Heart left ventricle (tissue), 16 donors: Measurements from ENCODE around the gene METTL2B. TPM values are rescaled to one million over a fixed set of nuclear protein-coding genes. Genes with fewer than 3 reads are reported as not detected.
"Not testable (repeated sequence)": the region's sequence is repeated elsewhere in the genome, so short reads cannot be mapped to it uniquely, and the experiment has no call there.

Source experiments
- ATAC-seq, 4 donors: fragments of 200-7000 bp; cut with Tn5 transposase; one replicate each; pipeline ENCODE4 v1.9.1; 2020 to 2022; ENCODE audit warnings: moderate library complexity in 4 of 4, mild to moderate bottlenecking in 3 of 4, moderate number of reproducible peaks in 1 of 4
- DNase-seq, 5 donors: peaks; one replicate each; pipeline ENCODE4 v3.0.0-alpha.2; 2020
- H3K27ac ChIP-seq, 12 donors: fragments of 200-600 bp; sonication (generic) in 4 of 12; one replicate each; pipeline versions ENCODE4 v1.5.0 to v1.8.0; 2016 to 2022; ENCODE audit warnings: mild to moderate bottlenecking in 2 of 12
- H3K27me3 ChIP-seq, 9 donors: fragments of 200-600 bp; sonication (generic) in 2 of 9; one replicate each; pipeline versions ENCODE4 v1.5.1 to v1.8.0; 2016 to 2022; ENCODE audit warnings: mild to moderate bottlenecking in 3 of 9
- H3K36me3 ChIP-seq, 9 donors: fragments of 200-600 bp; sonication (generic) in 2 of 9; one replicate each; pipeline versions ENCODE4 v1.5.0 to v1.8.0; 2018 to 2022; ENCODE audit warnings: mild to moderate bottlenecking in 2 of 9
- H3K4me1 ChIP-seq, 12 donors: fragments of 200-600 bp; sonication (generic) in 4 of 12; one replicate each; pipeline versions ENCODE4 v1.5.0 to v1.8.0; 2016 to 2022; ENCODE audit warnings: mild to moderate bottlenecking in 3 of 12
- H3K4me3 ChIP-seq, 12 donors: fragments of 200-600 bp; sonication (generic) in 4 of 12; one replicate each; pipeline versions ENCODE4 v1.5.0 to v1.8.0; 2017 to 2022; ENCODE audit warnings: mild to moderate bottlenecking in 9 of 12, moderate library complexity in 4 of 12
- H3K9me3 ChIP-seq, 12 donors: fragments of 200-600 bp; sonication (generic) in 4 of 12; one replicate each; pipeline versions ENCODE4 v1.5.0 to v1.8.0; 2016 to 2022; ENCODE audit warnings: mild to moderate bottlenecking in 1 of 12
- CTCF ChIP-seq, 12 donors: fragments of 200-600 bp; sonication (generic) in 4 of 12; IDR thresholded peaks; one replicate each; pipeline versions ENCODE4 v1.5.0 to v1.8.0; 2018 to 2022; ENCODE audit warnings: antibody characterized with exemption in 12 of 12, mild to moderate bottlenecking in 5 of 12
- POLR2A ChIP-seq, 2 donors: fragments of 450-650 bp; IDR thresholded peaks; one replicate each; pipeline ENCODE4 v1.6.1; 2017; ENCODE audit warnings: antibody characterized with exemption in 2 of 2, mild to moderate bottlenecking in 2 of 2, moderate library complexity in 2 of 2
- WGBS, 4 donors: extraction: QIAGEN DNeasy Blood & Tissue Kit in 2 of 4; methylation state at CpG; one replicate each; pipeline versions ENCODE4 v1.1.5 to v1.1.7; 2013 to 2018; 5-methylcytosine and 5-hydroxymethylcytosine counted together
- intact Hi-C, 10 donors: fragments of 100-400 bp; cut with DNase I; formaldehyde crosslinking; loops; one replicate each; pipeline versions ENCODE4 v1.11.1 to v1.14.2; 2022
- polyA plus RNA-seq, 2 donors: library from polyadenylated mRNA; stranded (reverse); fragments of 200-250 nt; gene quantifications; one replicate each; pipeline ENCODE4 v1.2.3, GENCODE V29; 2013
- total RNA-seq, 9 donors: library from RNA; depleted of rRNA in 2 of 9; stranded (reverse); fragments of >200 nt in 2 of 9; fragmentation: NEBNext Ultra II Directional in 3 of 9; extraction: Animal tissue kit (Norgen Biotek cat#: 25700) in 3 of 9; gene quantifications; one replicate each; pipeline versions ENCODE4 v1.1.0 to v1.2.4, GENCODE V29; 2016 to 2023
- donor health status: ischemic (EF 13 %, LVEDD 7.1; RV severe dilation, severe dysfunction).
- donor health status: healthy with polysubstance abuse.
- donor health status: DM: no; HTN: yes; CAD: no.
- donor health status: DM: no; HTN: no; CAD: no.
- donor health status: ischemic (EF 25% LVEDD 6.9; RV normal size, moderate dysfunction).
- donor health status: ischemic (EF 25% LVEDD 5.7; RV mildly dilated, moderate dysfunction).
- donor health status: healthy.
- donor health status: DM: yes; HTN: yes; CAD: no.
- donor health status: ischemic (EF 35%, LVEDD 5.7; RV mildly dilated, moderate dysfunction).
- donor health status: nonischemic (EF 11% LVEDD 7.7; RV severe dilation, severe dysfunction).
- donor health status: DM: yes; HTN: yes; CAD: no.
- donor health status: PGD.
- donor health status: ischemic (EF 29% LVEDD 5.4; RV normal size, mild dysfunction).
- donor health status: nonischemic (EF 23%, LVEDD 6.1; RV moderate dilation, normal function).

METTL2B gene
- total and polyA plus RNA-seq, 11 donors, result 9.1 to 24.6 (median 20.0) TPM

GRCh38 chr7:128529191-128529590, 52.6 kb downstream of the METTL2B start:
- 92 to 98% (median 96%) methylated on average over 16 of the region's 16 CpGs for WGBS, 4 donors
- peaks cover 0 to 27% (median 14%) of the 10 kb centered on the region in 12 donors for H3K4me1 ChIP-seq
- H3K27ac ChIP-seq, DNase-seq, intact Hi-C loops, ATAC-seq, H3K36me3 ChIP-seq, H3K9me3 ChIP-seq, H3K27me3 ChIP-seq, H3K4me3 ChIP-seq: not testable (repeated sequence)

DNA sequence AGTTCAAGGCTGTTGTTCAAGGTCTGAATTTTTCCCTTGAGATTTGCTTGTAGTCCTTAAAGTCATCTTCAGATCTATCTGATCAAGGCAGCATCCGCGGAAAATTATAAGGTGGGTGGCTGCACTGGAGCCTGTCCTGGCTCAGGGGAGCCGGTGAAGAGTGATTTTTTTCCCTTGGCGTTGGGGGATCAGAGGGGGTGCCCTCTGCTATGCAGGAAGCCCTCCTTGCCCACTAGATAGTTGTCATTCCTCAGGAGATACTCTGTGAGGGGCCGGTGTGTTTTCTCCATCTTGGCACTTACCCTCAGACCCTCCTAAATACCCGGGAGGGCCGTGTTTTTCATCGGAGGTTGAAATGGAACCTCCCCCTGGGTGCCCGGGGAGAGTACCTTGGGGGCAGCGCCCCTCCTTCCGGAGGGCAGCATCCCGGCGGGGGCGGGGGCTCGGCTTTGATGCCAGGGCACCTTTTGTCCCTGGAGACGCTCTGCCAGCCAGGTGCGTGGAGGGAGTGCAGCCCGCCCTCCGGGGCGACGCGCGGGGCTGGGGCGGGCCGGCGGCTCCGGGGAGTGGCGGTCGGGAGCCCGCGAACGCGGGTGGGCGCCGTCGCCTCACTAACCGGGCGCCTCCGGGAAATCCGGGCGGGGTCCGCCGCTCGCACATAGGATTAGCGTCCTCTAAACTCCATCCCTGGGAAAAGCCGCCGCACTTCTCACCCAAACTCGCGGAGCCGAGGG, 53.7 kb downstream of the METTL2B start:
- not testable (repeated sequence) for H3K27me3 ChIP-seq, H3K9me3 ChIP-seq
- H3K27ac ChIP-seq, result peak overlapping the region; percentile 95 to 99 (median 98)
- ATAC-seq (peak in 3 of 4 donors; percentile 5 to 21 (median 10)), DNase-seq (peak in 3 of 5 donors; percentile 32 to 67 (median 41))
- H3K36me3 ChIP-seq, result peaks cover 0 to 19% (median 10%) of the 10 kb centered on the region in 9 donors
- peak overlapping the region; percentile 63 to 98 (median 92) for H3K4me3 ChIP-seq
- H3K4me1 ChIP-seq, result peaks cover 0 to 37% (median 21%) of the 10 kb centered on the region in 12 donors
- 2 to 18% (median 8%) methylated on average over 5 to 49 of the region's 50 CpGs for WGBS, 4 donors
- intact Hi-C loops, result loop anchor here in 2 of 10 donors (5.0 to 10.0 kb wide), 2 partner anchors 53 to 55 kb away; partner anchors contain the start of gene METTL2B (in 2 of the 2)

DNA sequence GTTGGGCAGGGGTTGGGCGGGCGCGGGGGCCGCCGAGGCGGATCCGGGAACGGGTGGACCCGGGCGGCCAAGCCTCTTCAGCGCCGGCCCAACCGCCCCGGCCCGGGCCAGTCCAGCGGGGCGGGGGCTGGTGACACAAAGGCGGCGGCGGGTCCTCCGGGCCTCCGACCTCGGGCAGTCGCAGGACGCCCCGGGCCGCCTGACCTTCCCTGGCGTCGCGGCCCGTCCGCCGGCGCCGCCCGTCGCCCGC, 54.2 kb downstream of the METTL2B start:
- ATAC-seq (no peak), DNase-seq (no peak)
- Histone ChIP-seq H3K27ac (peak overlapping the region; percentile 95 to 99 (median 98)), H3K4me1 (peaks cover 0 to 40% (median 23%) of the 10 kb centered on the region in 12 donors), H3K9me3 (no peaks in the 10 kb centered on the region), H3K4me3 (peak overlapping the region; percentile 63 to 98 (median 92)), H3K27me3 (no peaks in the 10 kb centered on the region), H3K36me3 (peaks cover 0 to 23% (median 11%) of the 10 kb centered on the region in 9 donors)
- WGBS, 4 donors, result 0% methylated on average over 14 to 38 of the region's 38 CpGs; no CpG with 5 or more reads in 1 of the 4 donors
- TF ChIP-seq CTCF (IDR thresholded peaks at IDR 0.05) (no peak), POLR2A (IDR thresholded peaks at IDR 0.05) (peak in 1 of 2 donors; percentile 44)
- intact Hi-C loops, result loop anchor here in 2 of 10 donors (5.0 to 10.0 kb wide), 2 partner anchors 53 to 56 kb away; partner anchors contain the start of gene METTL2B (in 2 of the 2)

GRCh38 chr7:128531105-128531954, 54.8 kb downstream of the METTL2B start:
- WGBS, 4 donors, result 0 to 1% (median 1%) methylated on average over 28 to 92 of the region's 92 CpGs
- not testable (repeated sequence) for H3K9me3 ChIP-seq, H3K27me3 ChIP-seq
- peak overlapping the region; percentile 67 to 98 (median 92) for H3K4me3 ChIP-seq
- peaks cover 0 to 27% (median 14%) of the 10 kb centered on the region in 9 donors for H3K36me3 ChIP-seq
- ATAC-seq (peak; percentile 89 to 96 (median 93)), DNase-seq (peak; percentile 89 to 94 (median 93))
- H3K27ac ChIP-seq, result peak overlapping the region; percentile 95 to 99 (median 98)
- H3K4me1 ChIP-seq, result peaks cover 0 to 35% (median 24%) of the 10 kb centered on the region in 12 donors
- intact Hi-C loops, result loop anchor here in 2 of 10 donors (5.0 to 10.0 kb wide), 2 partner anchors 54 to 57 kb away; partner anchors contain the start of gene METTL2B (in 2 of the 2)

DNA sequence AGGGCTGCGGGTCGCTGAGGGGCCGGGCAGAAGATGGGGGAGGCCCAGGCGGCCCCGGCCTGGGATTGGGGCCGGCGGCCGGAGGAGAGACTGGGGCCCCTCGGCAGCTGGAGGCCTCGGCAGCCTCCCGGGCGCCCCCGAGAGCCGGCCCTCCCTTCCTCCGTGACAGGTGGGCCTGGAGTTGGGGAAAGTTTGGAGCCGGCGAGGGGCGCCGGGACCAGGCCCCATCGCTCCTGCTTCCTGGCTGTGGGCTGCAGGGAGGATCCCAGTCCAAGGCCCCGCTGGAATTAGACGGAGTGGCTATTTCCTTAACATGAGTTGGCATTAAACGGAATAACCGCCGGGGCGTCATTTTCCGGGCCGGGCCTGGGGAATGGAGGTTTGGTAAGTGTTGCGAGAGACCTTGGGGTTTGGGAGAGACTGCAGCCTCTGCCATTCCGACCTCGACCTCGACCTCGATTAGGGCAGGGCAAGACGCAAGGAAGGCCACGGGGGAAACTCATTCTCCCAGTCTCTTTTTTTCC, 55.5 kb downstream of the METTL2B start:
- peak overlapping the region; percentile 95 to 99 (median 98) for H3K27ac ChIP-seq
- not testable (repeated sequence) for H3K27me3 ChIP-seq, H3K9me3 ChIP-seq
- 0 to 1% (median 0%) methylated on average over 18 to 35 of the region's 35 CpGs for WGBS, 4 donors
- peaks cover 0 to 30% (median 14%) of the 10 kb centered on the region in 9 donors for H3K36me3 ChIP-seq
- intact Hi-C loops, result loop anchor here in 2 of 10 donors (5.0 to 10.0 kb wide), 2 partner anchors 55 to 57 kb away; partner anchors contain the start of gene METTL2B (in 2 of the 2)
- DNase-seq, result peak; percentile 32 to 77 (median 56)
- H3K4me3 ChIP-seq, result peak overlapping the region; percentile 67 to 98 (median 92)
- peak; percentile 3 to 39 (median 12) for ATAC-seq
- H3K4me1 ChIP-seq, result peaks cover 0 to 42% (median 25%) of the 10 kb centered on the region in 12 donors

GRCh38 chr7:128532956-128533355, 56.4 kb downstream of the METTL2B start:
- not testable (repeated sequence) for H3K27me3 ChIP-seq, DNase-seq, ATAC-seq, H3K9me3 ChIP-seq
- peaks cover 0 to 30% (median 14%) of the 10 kb centered on the region in 9 donors for H3K36me3 ChIP-seq
- H3K4me1 ChIP-seq, result peaks cover 0 to 48% (median 27%) of the 10 kb centered on the region in 12 donors
- peak overlapping the region in 8 of 12 donors; percentile 95 to 99 (median 98) for H3K27ac ChIP-seq
- intact Hi-C loops, result loop anchor here in 2 of 10 donors (5.0 to 10.0 kb wide), 2 partner anchors 56 to 58 kb away; partner anchors contain the start of gene METTL2B (in 2 of the 2)
- WGBS, 4 donors, result 16 to 36% (median 26%) methylated on average over 1 of the region's 1 CpG
- H3K4me3 ChIP-seq, result peak overlapping the region in 10 of 12 donors; percentile 5 to 98 (median 92)
